SU-DHL-6 (cell line): ENCODE results near the gene UBE2D2.

Experiments used
- H2AFZ ChIP-seq: fragments of 200-600 bp; sonication (generic); 2 replicates; pipeline ENCODE4 v1.6.1; 2014; ENCODE audit warnings: low read depth, mild to moderate bottlenecking, moderate library complexity, mixed read lengths, antibody characterized with exemption, low read length; ENCODE audit not compliant: severe bottlenecking
- H3F3A ChIP-seq: fragments of 200-600 bp; shearing (Covaris generic); 2 replicates; pipeline ENCODE4 v1.6.0; 2016; ENCODE audit warnings: antibody characterized with exemption, mild to moderate bottlenecking; ENCODE audit not compliant: insufficient read depth
- H3K27ac ChIP-seq: fragments of 200-600 bp; sonication (generic); 2 replicates; pipeline ENCODE4 v1.5.1; 2016; ENCODE audit warnings: low read depth, mild to moderate bottlenecking, low read length, moderate library complexity, mixed read lengths
- H3K27me3 ChIP-seq: fragments of 200-600 bp; sonication (generic), shearing (Covaris generic); 2 replicates; pipeline ENCODE4 v1.6.0; 2014; ENCODE audit warnings: mild to moderate bottlenecking, low read length
- H3K36me3 ChIP-seq: fragments of 200-600 bp; sonication (generic); 2 replicates; pipeline ENCODE4 v1.6.1; 2014; ENCODE audit warnings: mild to moderate bottlenecking, low read length, mixed read lengths
- H3K4me2 ChIP-seq: fragments of 300-600, 200-600 bp; shearing (Covaris generic), sonication (generic); 2 replicates; pipeline ENCODE4 v1.6.0; 2014; ENCODE audit warnings: low read length, low read depth, mild to moderate bottlenecking; ENCODE audit not compliant: poor library complexity, severe bottlenecking
- H3K4me3 ChIP-seq: fragments of 200-600 bp; sonication (generic); 2 replicates; pipeline ENCODE4 v1.5.1; 2014; ENCODE audit warnings: antibody characterized with exemption, low read length, mild to moderate bottlenecking, mixed read lengths; ENCODE audit not compliant: insufficient read depth, poor library complexity, severe bottlenecking
- H3K79me2 ChIP-seq: fragments of 200-600 bp; sonication (generic); 2 replicates; pipeline ENCODE4 v1.6.1; 2014; ENCODE audit warnings: mild to moderate bottlenecking, low read length, moderate library complexity; ENCODE audit not compliant: insufficient read depth
- H3K9ac ChIP-seq: fragments of 200-600 bp; sonication (generic); 2 replicates; pipeline ENCODE4 v1.7.0; 2014; ENCODE audit warnings: mild to moderate bottlenecking, low read length
- H3K9me2 ChIP-seq: fragments of 200-600 bp; sonication (generic); replicated peaks from 2 replicates; pipeline ENCODE4 v1.6.1; 2014; ENCODE audit warnings: low read length; ENCODE audit not compliant: insufficient read depth
- H3K9me3 ChIP-seq: fragments of 200-600 bp; sonication (generic); 2 replicates; pipeline ENCODE4 v1.6.1; 2014; ENCODE audit warnings: low read length, mixed read lengths; ENCODE audit not compliant: insufficient read depth
- H4K20me1 ChIP-seq: fragments of 200-600 bp; sonication (generic); 2 replicates; pipeline ENCODE4 v1.6.1; 2014; ENCODE audit warnings: low read depth, mild to moderate bottlenecking, antibody characterized with exemption, low read length, moderate library complexity, mixed read lengths
- CTCF ChIP-seq: fragments of 200-600 bp; sonication (generic); IDR thresholded peaks from one replicate; pipeline ENCODE4 v1.5.1; 2017; ENCODE audit warnings: antibody characterized with exemption, mild to moderate bottlenecking, low read length, moderate library complexity; ENCODE audit not compliant: insufficient read depth, poor library complexity, severe bottlenecking
- EZH2phosphoT487 ChIP-seq: fragments of 200-600 bp; sonication (generic), shearing (Covaris generic); conservative IDR thresholded peaks from 2 replicates; pipeline ENCODE4 v1.6.1; 2018; ENCODE audit warnings: mild to moderate bottlenecking, antibody characterized with exemption, low read length, moderate library complexity, mixed read lengths

The UBE2D2 gene

GRCh38 chr5:139635606-139636206, 74.6 kb downstream of the UBE2D2 start:
- peak; percentile 51 for TF ChIP-seq CTCF
- TF ChIP-seq EZH2phosphoT487, result no peak
- Histone ChIP-seq H3K27me3 (no peaks in the 10 kb centered on the region), H3K4me2 (peak overlapping the region; percentile 80), H3K4me3 (peak overlapping the region; percentile 32), H3K79me2 (no peaks in the 10 kb centered on the region), H3F3A (peaks cover 48% of the 10 kb centered on the region), H3K9me3 (no peaks in the 10 kb centered on the region), H4K20me1 (no peaks in the 10 kb centered on the region), H3K36me3 (no peaks in the 10 kb centered on the region), H3K9ac (peak overlapping the region; percentile 52), H2AFZ (no peak overlapping the region), H3K9me2 (no peaks in the 10 kb centered on the region), H3K27ac (peak overlapping the region; percentile 98)

GRCh38 chr5:139636207-139636792, 75.2 kb downstream of the UBE2D2 start:
- Histone ChIP-seq H3K79me2 (no peaks in the 10 kb centered on the region), H3K27ac (peak overlapping the region; percentile 98), H3K9me3 (no peaks in the 10 kb centered on the region), H4K20me1 (no peaks in the 10 kb centered on the region), H2AFZ (no peak overlapping the region), H3K36me3 (no peaks in the 10 kb centered on the region), H3K27me3 (no peaks in the 10 kb centered on the region), H3K4me3 (peak overlapping the region; percentile 43), H3K9me2 (no peaks in the 10 kb centered on the region), H3K4me2 (peak overlapping the region; percentile 80), H3K9ac (peak overlapping the region; percentile 55), H3F3A (peaks cover 46% of the 10 kb centered on the region)
- no peak for TF ChIP-seq EZH2phosphoT487
- no peak for TF ChIP-seq CTCF

GRCh38 chr5:139636975-139637408, 75.9 kb downstream of the UBE2D2 start:
- Histone ChIP-seq H3K9me2 (no peaks in the 10 kb centered on the region), H3K4me3 (peak overlapping the region; percentile 43), H3K9ac (peak overlapping the region; percentile 55), H3K79me2 (no peaks in the 10 kb centered on the region), H3K27me3 (no peaks in the 10 kb centered on the region), H3K36me3 (no peaks in the 10 kb centered on the region), H3F3A (peaks cover 39% of the 10 kb centered on the region), H2AFZ (no peak overlapping the region), H3K9me3 (no peaks in the 10 kb centered on the region), H4K20me1 (no peaks in the 10 kb centered on the region), H3K27ac (peak overlapping the region; percentile 98), H3K4me2 (peak overlapping the region; percentile 80)
- TF ChIP-seq CTCF (no peak), EZH2phosphoT487 (no peak)
